ENCODE data around the gene HOXD3.

Gene HOXD3

DNA sequence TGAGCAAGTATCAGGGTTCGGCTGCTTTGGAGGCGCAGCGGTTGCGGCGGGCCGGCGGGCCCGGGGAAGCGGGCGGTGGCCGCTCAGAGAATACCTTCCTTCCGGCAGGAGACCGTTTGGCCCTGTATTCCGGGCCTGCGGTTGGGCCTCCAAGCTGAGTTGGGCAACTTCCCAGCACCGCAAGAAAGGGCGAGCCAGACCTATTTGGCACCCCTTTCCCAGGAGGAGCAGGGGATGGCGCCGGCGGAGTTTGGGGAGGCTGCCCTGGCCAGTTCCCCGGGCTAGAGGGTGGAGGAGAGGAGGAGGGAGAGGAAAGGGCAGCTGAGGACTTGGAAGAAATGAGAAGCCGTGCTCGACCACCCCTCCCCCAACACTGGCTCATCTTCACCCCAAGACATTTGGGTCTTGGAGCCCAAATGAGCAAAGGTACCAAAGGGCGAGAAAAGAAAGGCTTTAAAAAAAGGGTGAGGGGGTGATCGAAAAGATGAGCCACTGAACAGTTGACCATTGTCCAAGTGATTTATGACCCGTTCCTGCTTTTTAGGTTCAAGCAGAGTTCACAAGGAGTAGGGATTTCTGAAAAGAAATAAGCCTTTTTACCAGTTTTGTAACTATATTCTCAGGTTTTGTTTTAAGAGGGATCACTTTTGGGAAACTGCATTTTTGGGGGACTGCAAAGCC, 8.4 kb downstream of the HOXD3 start:
- TF ChIP-seq, protein P1, sequence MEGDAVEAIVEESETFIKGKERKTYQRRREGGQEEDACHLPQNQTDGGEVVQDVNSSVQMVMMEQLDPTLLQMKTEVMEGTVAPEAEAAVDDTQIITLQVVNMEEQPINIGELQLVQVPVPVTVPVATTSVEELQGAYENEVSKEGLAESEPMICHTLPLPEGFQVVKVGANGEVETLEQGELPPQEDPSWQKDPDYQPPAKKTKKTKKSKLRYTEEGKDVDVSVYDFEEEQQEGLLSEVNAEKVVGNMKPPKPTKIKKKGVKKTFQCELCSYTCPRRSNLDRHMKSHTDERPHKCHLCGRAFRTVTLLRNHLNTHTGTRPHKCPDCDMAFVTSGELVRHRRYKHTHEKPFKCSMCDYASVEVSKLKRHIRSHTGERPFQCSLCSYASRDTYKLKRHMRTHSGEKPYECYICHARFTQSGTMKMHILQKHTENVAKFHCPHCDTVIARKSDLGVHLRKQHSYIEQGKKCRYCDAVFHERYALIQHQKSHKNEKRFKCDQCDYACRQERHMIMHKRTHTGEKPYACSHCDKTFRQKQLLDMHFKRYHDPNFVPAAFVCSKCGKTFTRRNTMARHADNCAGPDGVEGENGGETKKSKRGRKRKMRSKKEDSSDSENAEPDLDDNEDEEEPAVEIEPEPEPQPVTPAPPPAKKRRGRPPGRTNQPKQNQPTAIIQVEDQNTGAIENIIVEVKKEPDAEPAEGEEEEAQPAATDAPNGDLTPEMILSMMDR (IDR thresholded peaks at IDR 0.05; ENCODE audit: extremely low read depth, insufficient read depth, missing control alignments): no peak
- in situ Hi-C loops (cut with MboI; ENCODE audit: low pct_unique_long_range_greater_than_20kb, low sequenced_read_pairs, unreplicated experiment): no loop called here
- no peak for DNase-seq (ENCODE audit: low spot score)

DNA sequence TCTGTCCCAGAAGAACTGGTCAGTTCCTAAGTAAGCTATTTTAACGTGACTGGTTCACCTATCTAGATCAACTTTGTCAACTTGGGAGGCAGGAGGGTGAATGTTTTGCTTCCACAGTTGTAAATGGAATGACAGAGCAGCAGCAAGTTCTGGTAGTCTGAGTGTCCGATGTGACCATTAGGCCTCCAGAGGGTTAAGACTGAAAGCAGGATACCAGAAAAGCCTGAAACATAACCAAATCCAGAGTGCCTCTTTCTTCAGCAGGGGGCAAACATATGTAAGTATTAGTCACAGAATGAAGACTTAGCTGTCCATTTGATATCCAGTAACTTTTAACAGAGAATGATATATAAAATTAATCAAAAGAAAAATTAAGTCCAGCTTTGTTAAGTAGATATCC, 9.2 kb downstream of the HOXD3 start:
- TF ChIP-seq, protein P1 (IDR thresholded peaks at IDR 0.05; ENCODE audit: extremely low read depth, insufficient read depth, missing control alignments): no peak
- in situ Hi-C loops (cut with MboI; ENCODE audit: low pct_unique_long_range_greater_than_20kb, low sequenced_read_pairs, unreplicated experiment): no loop called here
- no peak for DNase-seq (ENCODE audit: low spot score)

DNA sequence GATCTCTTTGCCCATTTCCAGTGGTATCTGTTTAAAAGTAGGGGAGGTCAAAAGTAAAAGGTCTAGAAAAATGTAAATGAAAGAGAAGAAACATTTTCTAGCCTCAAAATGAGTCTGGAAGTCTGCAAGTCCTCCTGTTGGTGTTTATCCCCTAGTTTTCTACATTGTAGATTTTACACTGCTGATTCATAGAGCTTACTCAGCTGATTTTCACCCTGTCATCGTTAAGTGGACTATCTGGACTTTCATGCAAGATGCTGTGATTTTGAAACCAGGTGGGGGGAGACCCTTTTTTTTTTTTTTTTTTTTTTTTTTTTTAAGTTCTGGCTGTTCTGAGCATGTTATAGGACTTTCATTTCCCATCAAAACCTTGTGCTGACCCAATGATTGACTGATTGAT, 10.3 kb downstream of the HOXD3 start:
- DNase-seq (ENCODE audit: low spot score): no peak
- in situ Hi-C loops (cut with MboI; ENCODE audit: low pct_unique_long_range_greater_than_20kb, low sequenced_read_pairs, unreplicated experiment): no loop called here
- TF ChIP-seq, protein P1 (IDR thresholded peaks at IDR 0.05; ENCODE audit: extremely low read depth, insufficient read depth, missing control alignments): no peak

DNA sequence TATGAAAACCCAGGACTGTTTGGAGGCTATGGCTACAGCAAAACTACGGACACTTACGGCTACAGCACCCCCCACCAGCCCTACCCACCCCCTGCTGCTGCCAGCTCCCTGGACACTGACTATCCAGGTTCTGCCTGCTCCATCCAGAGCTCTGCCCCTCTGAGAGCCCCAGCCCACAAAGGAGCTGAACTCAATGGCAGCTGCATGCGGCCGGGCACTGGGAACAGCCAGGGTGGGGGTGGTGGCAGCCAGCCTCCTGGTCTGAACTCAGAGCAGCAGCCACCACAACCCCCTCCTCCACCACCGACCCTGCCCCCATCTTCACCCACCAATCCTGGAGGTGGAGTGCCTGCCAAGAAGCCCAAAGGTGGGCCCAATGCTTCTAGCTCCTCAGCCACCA, 12.1 kb downstream of the HOXD3 start:
- in situ Hi-C loops (cut with MboI; ENCODE audit: low pct_unique_long_range_greater_than_20kb, low sequenced_read_pairs, unreplicated experiment): no loop called here
- TF ChIP-seq, protein P1 (IDR thresholded peaks at IDR 0.05; ENCODE audit: extremely low read depth, insufficient read depth, missing control alignments): no peak
- DNase-seq (ENCODE audit: low spot score): no peak

DNA sequence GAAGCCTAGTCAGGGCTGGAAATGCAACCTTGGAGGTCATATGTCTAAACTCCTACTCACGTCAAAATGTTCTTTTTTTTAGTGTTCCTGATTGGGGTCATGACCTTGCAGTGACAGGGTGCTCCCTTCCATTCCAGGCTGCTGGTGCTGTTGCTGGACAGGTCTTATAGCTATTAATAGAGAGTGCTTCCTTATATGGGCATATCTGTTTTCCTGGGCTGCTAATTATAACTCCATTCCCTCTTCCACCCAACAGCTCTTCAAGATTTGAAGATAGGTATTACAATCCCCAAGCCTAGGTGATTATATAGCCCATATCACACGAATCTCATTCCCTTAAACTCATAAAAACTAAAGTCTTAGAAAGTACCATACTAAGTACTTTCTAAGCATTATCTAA, 12.6 kb downstream of the HOXD3 start:
- no peak for DNase-seq (ENCODE audit: low spot score)
- TF ChIP-seq, protein P1 (IDR thresholded peaks at IDR 0.05; ENCODE audit: extremely low read depth, insufficient read depth, missing control alignments): no peak
- in situ Hi-C loops (cut with MboI; ENCODE audit: low pct_unique_long_range_greater_than_20kb, low sequenced_read_pairs, unreplicated experiment): no loop called here

DNA sequence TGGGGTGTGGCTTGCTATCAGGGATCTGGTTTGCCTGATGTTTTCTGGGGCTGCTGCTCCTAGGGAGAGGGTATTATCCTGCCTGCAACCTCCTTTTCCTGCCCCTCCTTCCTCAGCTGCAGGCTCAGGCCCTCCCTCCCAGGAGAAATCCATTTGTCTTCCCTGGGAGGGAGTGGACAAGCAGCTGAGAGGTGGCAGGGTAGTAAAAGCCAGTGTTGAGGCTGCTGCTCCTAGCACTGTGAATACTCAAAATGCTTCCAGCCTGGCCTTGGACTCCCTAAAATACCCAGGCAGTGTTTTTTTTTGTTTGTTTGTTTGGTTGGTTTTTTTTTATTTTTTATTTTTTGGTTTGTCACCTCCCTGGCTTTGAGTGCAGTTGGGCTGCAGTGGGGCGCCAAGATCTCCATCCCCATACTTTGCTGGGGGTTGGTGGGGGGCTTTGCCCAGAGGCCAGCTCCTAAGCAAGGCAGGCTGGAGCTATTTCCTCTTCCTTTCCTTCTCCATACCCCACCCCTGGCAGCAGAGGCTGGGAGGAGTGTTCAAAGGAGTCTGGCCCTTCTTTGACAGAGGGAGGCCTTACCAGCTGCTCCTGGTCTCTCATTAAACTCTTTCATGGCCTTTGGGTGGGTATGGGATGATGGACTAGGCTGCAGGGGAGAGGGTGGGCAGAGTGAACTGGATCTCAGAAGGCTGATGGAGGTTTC, 13.6 kb downstream of the HOXD3 start:
- TF ChIP-seq, protein P1 (IDR thresholded peaks at IDR 0.05; ENCODE audit: extremely low read depth, insufficient read depth, missing control alignments): no peak
- no peak for DNase-seq (ENCODE audit: low spot score)
- in situ Hi-C loops (cut with MboI; ENCODE audit: low pct_unique_long_range_greater_than_20kb, low sequenced_read_pairs, unreplicated experiment): no loop called here

Data from GM13977 (cell line).